Measurements from ENCODE around the gene LRRTM4.

GRCh38 chr2:77328134-77328931, 193.8 kb downstream of the LRRTM4 start:
- TF ChIP-seq SIN3A (IDR thresholded peaks at IDR 0.05; ENCODE audit: borderline replicate concordance, insufficient read depth, low read length) = no peak
- TF ChIP-seq POLR2AphosphoS5 (IDR thresholded peaks at IDR 0.05; ENCODE audit: low read depth, low read length) = no peak
- no peak for TF ChIP-seq REST (IDR thresholded peaks at IDR 0.05; ENCODE audit: insufficient read depth in 1 of 2, low read depth in 2 of 2, low read length in 2 of 2)
- no peak for TF ChIP-seq TAF1 (IDR thresholded peaks at IDR 0.05; ENCODE audit: borderline replicate concordance, insufficient read depth, low read length)
- TF ChIP-seq FOXP2 (optimal IDR thresholded peaks at IDR 0.05; ENCODE audit: borderline replicate concordance, extremely low read depth, extremely low read length, insufficient read depth) = no peak
